ENCODE results near the gene TBCA. TPM values are rescaled to one million over a fixed set of nuclear protein-coding genes. Genes with fewer than 3 reads are reported as not detected.

TBCA gene
- total RNA-seq, 1 experiment from 2014 or later, result 330 TPM

GRCh38 chr5:77777911-77778310 lies 1.8 kb upstream of the TBCA start:
- no CpG with 5 or more reads among the region's 3 CpGs for WGBS (ENCODE audit: extremely low coverage, insufficient read length, low lambda C conversion rate)
- Histone ChIP-seq H3K14ac (ENCODE audit: insufficient read depth, low read length) (no peak overlapping the region), H2AK5ac (ENCODE audit: insufficient read length, low read length) (no peak overlapping the region), H3K4me1 (ENCODE audit: insufficient read depth, low read length) (peaks cover 9% of the 10 kb centered on the region; the same call in 1 of the 2 replicates), H3K27me3 (ENCODE audit: insufficient read depth, low read length) (no peaks in the 10 kb centered on the region), H4K91ac (ENCODE audit: insufficient read length, low read depth, low read length) (no peak overlapping the region), H3K23me2 (ENCODE audit: insufficient read length, low read depth, low read length, poor library complexity, severe bottlenecking) (peaks cover 14% of the 10 kb centered on the region), H3K79me2 (ENCODE audit: insufficient read depth, low read length) (peaks cover 20% of the 10 kb centered on the region; the same call in 1 of the 2 replicates), H3K4ac (ENCODE audit: low read depth, low read length) (no peak overlapping the region), H4K20me1 (ENCODE audit: control insufficient read depth, insufficient read depth, insufficient read length) (no peaks in the 10 kb centered on the region), H2AFZ (ENCODE audit: low read length) (no peak overlapping the region), H2BK120ac (ENCODE audit: low read depth, low read length, poor library complexity, severe bottlenecking) (no peak overlapping the region), H3K23ac (ENCODE audit: insufficient read length, low read depth, low read length) (no peak overlapping the region), H3K27ac (ENCODE audit: insufficient read length, low read depth, low read length) (no peak overlapping the region), H3K9me3 (ENCODE audit: control insufficient read depth, low read depth, low read length) (no peaks in the 10 kb centered on the region), H3K18ac (ENCODE audit: insufficient read length, low read depth, low read length) (no peak overlapping the region), H4K8ac (replicated peaks; ENCODE audit: insufficient read length, low read depth, low read length) (no peak overlapping the region), H4K5ac (ENCODE audit: insufficient read length, low read depth, low read length) (no peak overlapping the region), H2BK15ac (ENCODE audit: low read depth, low read length) (no peak overlapping the region), H3K4me2 (ENCODE audit: insufficient read depth, insufficient read length, low read length) (no peak overlapping the region), H2BK12ac (ENCODE audit: insufficient read length, low read depth, low read length) (no peak overlapping the region), H3K79me1 (ENCODE audit: insufficient read depth, low read depth, low read length, poor library complexity, severe bottlenecking) (no peaks in the 10 kb centered on the region), H3K56ac (ENCODE audit: insufficient read length, low read depth, low read length) (no peak overlapping the region), H3T11ph (ENCODE audit: low read length) (no peak overlapping the region), H3K9ac (ENCODE audit: extremely low read depth, insufficient read length, low read length) (no peak overlapping the region), H2BK5ac (ENCODE audit: insufficient read length, low read length) (no peak overlapping the region), H2BK20ac (ENCODE audit: low read depth, low read length, poor library complexity, severe bottlenecking) (no peak overlapping the region)
- DNase-seq, result no peak
- peaks cover 32 to 33% of the 10 kb centered on the region in 2 experiments for H3K4me1 Mint-ChIP-seq
- peaks cover 13% of the 10 kb centered on the region for H3K27me3 Mint-ChIP-seq (ENCODE audit: low read depth)
- H3K36me3 Mint-ChIP-seq (ENCODE audit: insufficient read depth in 1 of 3, low read depth in 3 of 3), result peaks cover 0 to 3% (median 2%) of the 10 kb centered on the region in 3 experiments; a peak in 1 of 7 replicates
- no peak for TF ChIP-seq CTCF (conservative IDR thresholded peaks at IDR 0.05)
- H3K9me3 Mint-ChIP-seq, result no peaks in the 10 kb centered on the region
- no peak overlapping the region for H3K27ac Mint-ChIP-seq
- H3K4me3 Mint-ChIP-seq, result no peak overlapping the region

Measured in H9 (cell line).